GM21447 (cell line): Measurements from ENCODE around the gene TRMT61A.

Experiments
- ATAC-seq: cut with Tn5 transposase; IDR thresholded peaks from one replicate; pipeline ENCODE4 v1.9.1; 2021; ENCODE audit not compliant: unreplicated experiment

TRMT61A gene

DNA sequence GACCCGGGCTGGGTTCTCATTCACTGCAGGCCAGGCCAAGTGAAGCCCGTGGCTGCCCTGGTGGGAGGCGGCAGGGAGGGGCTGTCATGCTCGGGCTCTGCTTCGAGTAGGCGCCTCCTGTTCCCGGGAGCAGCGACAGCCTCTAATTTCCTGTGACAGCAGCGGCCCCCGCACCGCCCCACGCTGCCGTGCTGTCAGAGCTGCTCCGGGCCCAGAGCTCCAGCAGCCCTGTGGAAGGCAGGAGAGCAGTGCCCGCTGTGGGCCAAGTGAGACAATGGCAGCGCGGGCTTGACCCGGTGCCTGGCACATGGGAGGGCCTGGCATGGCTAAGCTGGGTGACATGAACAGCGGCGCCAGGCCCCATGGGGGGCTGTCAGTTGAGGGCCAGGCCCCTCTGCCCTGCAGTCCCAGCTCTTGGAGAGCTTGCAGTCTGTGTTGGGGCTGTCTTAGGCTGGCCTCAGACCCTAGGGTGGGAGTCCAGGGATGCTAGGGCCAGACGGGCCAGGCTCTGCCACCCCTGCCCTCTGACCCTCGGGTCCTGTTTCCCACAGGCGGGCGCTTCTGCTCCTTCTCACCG is 5.1 kb downstream of the TRMT61A start:
- no peak for ATAC-seq

DNA sequence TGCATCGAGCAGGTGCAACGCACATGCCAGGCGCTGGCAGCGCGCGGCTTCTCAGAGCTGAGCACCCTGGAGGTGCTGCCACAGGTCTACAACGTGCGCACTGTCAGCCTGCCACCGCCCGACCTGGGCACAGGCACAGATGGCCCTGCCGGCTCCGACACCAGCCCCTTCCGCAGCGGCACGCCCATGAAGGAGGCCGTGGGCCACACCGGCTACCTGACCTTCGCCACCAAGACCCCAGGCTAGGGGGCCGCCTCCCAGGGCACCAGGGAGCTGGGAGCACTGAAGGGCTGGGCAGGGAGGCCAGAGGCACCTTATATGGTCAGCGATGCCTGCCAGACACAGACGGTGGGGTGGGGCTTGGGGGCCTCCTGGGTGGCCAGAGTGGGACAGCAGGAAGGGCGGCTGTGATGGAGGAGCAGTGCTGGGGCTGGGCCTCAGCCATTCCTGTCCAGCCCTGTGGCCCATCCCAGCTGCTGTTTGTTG is 5.6 kb downstream of the TRMT61A start:
- no peak for ATAC-seq

GRCh38 chr14:103535081-103535890 is 6.3 kb downstream of the TRMT61A start:
- ATAC-seq: no peak

DNA sequence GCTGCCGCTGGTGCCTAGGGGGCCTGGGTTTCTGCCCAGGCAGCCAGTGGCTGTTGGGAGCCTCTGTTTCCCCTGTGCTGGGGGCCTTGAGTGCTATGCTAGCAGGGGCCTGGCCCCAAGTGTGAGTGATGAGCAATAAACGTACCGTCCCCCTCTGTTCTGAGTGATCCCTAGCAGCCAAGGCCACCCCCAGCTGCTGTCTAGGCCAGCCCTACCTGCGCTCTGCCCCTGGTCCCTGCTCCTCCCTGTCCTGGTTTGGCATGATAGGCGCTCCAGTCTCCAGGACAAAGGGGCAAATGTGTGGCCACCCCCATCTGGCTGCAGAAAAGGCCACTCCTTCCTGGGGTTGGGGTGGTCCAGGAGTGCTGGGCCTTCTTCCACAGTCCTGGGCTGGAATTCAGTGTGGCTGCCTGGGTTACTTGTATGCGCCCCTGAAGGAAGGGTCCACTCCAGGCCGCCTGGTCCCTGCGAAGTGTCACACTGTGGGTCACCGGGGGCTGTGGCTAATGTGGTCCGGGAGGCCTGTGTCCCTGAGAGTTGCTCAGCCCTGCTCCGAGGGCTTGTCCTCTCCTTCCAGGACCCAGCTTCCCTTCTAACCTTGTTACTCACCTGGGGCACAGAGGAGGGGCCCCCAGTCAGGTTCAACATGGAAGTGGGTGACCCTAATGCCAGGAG is 7.0 kb downstream of the TRMT61A start:
- no peak for ATAC-seq

DNA sequence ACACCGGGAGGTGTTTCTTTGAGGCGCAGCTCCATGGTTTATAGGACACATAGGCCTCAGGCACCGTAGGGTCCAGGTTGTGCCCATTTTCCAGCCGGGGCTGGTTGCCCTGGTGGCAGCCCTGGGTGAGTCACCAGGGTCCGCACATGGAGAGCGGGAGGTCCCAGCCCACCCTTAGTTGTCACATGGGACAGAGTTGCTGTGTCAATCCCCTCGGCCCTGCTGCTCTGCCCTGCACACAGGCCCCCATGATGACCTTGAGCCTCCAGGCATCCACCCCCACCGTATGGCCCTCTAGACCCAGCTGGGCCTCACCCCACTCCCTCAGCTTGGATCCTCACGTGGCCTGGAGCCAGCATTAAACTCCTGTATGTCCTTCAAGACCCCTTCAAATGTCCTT is 7.7 kb downstream of the TRMT61A start:
- ATAC-seq: no peak

GRCh38 chr14:103537175-103537990 is 8.4 kb downstream of the TRMT61A start:
- no peak for ATAC-seq

GRCh38 chr14:103538291-103539055 is 9.5 kb downstream of the TRMT61A start:
- ATAC-seq: no peak

GRCh38 chr14:103539056-103539825 is 10.2 kb downstream of the TRMT61A start:
- ATAC-seq: no peak

DNA sequence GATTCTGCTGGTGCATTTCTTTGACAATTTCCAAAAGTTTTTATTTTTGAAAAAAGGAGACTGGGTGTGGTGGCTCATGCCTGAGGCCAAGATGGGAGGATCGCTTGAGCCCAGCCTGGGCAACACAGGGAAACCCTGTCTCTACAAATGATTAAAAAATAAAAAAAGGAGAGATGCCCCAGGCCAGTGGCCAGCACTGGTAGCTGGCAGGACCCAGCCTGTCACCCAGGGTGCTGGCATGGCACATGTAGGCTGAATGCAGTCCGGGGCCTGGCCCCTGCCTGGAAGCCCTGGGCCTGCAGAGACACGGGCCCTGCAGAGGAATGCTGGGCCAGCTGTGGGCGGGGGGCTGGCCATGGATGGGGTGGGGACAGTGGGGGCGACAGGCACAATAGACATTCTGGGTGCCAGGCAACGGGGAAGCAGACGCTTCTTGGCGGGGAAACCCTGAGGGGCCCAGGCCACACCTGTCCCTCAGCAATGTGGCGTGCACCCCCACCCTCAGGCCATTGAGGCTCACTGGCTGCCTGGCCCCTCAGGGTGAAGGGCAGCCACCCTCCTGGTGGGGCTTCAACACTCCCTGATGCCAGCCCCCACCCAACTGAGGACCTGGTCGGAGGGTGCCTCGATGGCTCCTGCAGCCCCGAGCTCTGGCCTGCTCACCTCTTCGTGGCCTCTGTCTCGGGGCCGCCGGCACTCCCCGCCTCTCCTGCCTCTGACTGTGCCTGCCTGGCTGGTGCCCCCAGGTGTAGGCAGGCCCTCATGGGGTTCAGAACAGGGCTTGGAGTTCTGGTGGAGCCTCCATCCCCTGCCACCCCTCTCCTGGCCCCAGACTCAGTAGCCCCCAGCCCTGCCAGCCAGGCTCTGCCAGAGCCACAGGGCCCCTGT is 12.1 kb downstream of the TRMT61A start:
- no peak for ATAC-seq

DNA sequence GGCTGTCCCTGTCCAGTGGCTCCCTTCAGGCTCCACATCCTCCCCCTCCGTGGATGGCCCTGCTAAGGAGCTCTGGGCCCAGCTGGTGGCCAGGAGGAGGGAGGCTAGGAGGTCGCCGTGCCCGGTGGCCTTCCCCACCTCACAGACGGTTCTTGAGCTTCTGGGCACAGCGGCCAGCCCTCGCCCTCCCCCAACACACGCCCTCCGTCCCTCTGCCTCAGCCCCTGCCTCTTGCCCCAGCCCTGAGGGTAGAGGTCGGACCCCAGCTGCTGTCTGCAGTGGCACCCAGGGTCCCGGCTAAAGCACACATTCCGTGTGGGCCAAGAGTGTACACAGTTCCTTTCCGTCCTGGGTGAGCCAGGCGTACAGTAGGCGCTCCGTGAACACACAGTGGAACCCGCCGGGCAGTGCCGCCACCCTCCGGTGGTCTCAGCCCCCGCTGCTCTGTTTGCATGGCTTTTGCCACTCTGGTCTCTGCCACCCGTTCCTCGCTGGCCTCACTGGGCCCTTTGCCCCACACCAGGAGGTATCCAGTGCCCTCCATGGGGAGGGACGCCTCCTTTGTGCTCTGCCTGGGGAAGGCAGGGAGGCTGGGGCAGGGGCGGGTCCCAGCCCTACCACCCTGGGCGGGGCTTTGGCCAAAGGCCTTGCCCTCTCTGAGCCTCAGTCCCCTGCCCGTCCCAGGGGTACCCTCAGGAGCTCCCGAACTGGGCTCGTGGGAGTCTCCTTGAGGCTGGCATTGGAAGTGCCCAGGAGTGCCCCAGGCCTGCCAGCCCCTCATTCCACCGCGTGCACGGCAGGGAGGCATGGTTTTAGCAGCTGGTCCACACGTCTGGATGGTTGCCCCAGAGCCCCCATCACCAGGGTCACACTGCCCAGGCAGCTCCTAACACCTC is 13.0 kb downstream of the TRMT61A start:
- ATAC-seq: no peak

- no peak for ATAC-seq
These were observed 13.7 kb downstream of the TRMT61A start for GRCh38 chr14:103542605-103543088.

GRCh38 chr14:103543140-103543539 is 14.1 kb downstream of the TRMT61A start:
- no peak for ATAC-seq

- ATAC-seq: no peak
These were observed 14.9 kb downstream of the TRMT61A start for GRCh38 chr14:103543721-103544387.

DNA sequence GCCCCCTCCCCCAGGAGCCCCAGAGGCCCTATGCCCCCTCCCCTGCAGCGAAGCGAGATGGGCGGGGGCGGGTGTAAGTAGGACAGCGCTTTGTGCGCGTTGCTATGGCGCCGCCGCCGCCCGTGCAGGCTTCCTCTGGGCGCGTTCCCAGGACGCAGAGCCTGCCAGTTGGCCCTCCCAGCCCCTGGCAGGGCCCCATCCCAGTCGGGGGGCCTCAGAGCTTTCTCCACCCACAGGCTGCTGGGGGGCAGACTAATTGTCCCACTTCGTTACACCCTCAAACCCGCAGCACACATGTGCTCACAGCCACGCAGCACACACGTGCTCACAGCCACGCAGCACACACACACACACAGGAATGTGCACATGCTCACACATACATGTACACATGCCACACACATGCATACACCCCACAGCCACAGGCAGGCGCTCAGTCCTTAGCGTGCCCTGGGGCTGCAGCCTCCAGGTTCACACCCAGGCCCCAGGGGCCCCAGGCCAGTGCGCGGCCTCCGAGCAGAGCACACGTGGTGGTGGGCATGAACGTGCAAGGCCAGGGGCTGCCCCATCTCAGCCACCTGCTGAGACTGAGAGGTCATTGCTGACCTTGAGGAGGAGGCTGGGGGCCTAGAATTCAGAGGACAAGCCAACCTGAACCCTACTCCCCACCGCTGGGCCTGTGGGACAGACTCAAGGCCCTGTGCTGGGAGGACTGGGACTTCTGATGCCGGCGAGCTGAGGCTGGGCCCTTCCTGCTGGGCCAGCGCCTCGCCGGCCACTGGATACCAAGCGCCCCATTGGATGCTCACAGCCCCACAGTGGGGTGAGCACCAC is 15.6 kb downstream of the TRMT61A start:
- ATAC-seq: no peak

DNA sequence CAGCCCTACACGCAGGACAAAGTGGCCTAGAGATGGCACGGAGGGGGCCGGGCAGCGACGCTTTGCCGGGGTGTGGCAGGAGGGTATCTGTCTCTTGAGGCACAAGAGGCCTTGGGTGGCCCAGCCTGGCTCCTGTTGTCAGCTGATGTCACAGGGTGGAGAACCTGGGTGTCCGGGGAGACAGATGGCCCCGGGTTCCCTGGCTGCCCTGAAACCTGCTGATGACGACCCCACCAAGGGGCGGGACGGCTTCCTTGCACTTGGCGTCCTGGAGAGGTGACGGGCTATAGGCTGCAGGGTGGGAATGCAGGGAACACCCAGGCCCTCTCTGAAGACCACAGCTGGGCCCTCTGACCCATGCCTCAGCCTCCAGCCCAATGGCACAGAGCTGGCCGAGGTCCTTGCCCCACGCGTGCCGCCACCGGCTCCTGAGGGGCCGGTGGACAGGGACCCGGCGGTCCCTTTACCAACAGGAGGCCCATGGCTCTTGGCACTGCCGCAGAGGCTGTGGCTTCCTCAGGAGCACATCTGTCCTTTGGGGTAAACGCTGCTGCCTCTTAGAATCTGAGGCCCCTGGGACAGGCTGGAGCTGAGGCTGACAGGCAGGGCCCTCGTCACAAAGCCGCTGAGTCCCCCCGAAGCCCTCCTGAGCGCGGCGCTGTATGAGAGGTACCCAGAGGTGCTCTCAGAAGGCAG is 16.4 kb downstream of the TRMT61A start:
- no peak for ATAC-seq
